ENCODE data around the gene DCLK2.

Gene DCLK2

DNA sequence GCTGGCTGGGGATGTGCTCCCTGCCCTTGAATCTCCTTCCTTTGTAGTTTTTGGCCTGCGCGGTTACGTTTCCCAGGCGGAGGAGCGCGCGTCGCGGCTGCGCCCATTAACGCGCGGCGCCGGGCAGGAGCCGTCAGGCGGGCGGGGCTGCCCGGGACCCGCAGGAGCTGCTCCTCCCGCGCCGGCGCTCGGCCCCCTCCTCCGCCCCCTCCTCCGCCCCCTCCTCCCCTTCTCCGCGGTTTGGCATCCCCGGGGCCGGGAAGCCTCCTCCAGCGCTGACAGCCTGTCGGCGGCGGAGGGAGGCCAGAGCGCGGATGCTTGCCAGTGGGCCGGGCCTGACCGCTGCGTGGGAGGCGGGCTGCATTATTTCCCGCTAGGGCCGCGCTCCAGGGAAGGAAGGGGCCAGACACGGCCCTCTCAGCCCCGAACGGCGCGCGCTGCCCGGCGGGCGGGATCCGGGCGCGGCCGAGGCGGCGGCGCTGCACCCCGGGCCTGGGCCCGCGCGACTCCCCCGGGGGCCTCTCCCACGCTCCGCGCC lies at the start of gene DCLK2:
Gene DCLK2 (plus strand): TSS at position 405 of the 538 bp plus-strand sequence. CDS start 583 bp downstream, outside the sequence.
- peak; percentile 42 for DNase-seq

DNA sequence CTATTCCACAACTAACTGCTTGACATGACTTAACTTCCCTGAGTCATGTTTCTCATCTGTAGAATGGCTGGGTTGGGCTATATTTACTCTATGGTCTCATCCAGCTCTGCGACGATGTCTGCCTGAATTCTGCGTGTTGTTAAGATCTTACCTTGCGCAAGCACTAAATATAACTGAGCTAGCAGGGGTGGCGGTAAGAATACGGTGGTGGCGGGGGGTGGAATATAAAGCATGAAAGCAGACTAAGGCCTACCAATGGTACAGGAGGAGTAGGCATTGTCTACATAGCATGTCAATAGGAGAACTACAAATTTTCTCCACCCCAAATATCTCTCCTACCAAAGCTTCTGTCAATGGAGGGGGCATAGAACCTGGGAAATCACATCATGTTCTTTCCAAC lies 45.7 kb upstream of the DCLK2 start:
- DNase-seq: no peak

DNA sequence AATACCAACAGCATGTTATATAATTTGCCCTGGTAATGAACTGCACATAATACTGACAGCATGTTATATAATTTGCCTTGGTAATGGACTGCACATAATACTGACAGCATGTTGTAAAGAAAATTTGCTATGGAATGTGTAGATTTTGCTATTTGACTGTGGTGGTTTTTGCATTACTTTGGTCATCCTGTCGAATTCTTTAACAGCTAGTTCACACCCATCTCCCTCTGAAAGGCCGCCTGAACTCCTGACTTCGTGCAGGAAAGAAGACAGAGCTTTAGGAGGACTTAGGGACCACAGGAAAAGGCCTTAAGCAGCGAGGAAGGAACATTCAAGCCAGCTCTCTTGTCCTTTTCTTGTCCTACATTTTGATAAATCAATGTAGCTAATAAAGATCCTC lies 45.2 kb upstream of the DCLK2 start:
- no peak for DNase-seq

DNA sequence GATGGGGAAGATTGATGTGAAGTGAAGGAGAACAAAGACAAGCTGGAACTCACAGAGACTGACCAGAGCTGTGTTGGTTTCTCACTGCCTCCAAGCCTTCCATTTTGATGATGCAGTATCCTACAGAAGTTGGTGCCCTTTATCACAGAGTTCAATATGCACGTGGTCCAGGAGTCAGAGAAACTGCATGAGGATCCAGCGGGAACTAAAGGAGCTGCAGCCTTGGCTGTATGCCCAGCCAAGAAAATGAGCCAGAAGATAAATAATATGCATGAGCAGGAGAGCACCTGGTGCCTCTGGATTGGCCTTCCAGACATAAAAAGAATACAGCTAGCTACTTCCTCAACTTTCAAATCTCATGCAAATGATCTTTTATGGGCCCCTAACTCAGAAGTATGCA lies 44.3 kb upstream of the DCLK2 start:
- peak; percentile 2 for DNase-seq

DNA sequence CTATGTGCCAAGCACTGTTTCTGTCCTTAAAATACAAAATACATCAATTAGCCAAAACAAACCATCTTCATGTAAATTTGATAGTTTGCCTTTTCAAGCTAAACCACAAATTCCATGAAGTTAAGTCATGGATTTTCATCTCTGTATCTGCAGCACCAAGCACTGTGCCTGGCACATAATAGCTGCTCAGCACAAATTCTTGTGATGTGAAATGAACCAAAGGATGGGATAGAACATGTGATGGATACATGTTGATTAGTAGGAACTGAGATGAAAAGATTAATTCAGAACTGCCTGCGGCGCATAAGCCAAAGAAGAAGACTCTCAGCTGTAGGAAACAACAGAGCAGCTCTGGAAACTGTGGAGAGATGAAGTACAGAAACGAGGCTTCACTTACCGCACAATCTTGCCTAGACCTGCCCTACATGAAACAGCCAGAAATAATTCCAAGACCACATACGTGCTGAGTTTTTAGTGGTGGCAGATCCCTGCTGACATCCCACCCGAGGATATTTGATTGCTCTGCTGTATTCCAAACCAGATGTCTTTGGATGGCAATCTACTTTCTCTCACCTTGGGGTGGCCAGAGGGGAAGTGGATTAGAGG lies 40.9 kb upstream of the DCLK2 start:
- DNase-seq: no peak

DNA sequence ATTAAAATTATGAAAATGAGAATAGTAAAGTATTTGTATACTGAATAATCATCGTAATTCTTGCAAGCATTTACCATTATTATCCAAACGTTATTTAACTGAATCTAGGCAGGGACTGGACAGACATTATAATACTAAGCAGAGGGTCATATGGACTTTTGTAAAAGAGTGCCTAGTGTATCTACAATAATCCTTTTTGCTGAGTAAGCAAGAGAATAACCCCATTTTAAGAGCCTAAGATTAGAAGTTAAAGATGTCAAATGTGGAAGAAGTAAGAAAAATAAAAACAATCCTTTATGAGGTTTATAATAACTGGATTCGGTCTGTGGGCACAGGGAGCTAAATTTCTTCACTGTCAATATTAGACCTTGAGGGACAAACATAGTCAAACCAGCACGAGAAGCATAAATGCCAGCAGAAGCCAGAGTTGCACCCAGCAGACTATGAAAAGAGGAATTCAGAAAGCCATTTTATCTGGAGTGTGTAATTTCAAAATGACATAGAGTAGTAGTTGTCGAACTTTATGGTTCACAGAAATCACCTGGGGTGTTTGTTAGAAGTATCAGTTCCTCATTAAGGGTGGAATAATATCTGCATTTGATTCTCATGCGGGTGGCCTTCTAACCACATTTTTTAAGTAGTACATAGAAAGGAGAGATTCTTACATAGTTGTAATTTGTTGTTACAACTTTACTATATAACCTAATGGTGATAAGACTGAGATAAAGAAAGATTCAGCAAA lies 39.7 kb upstream of the DCLK2 start:
- DNase-seq: no peak

DNA sequence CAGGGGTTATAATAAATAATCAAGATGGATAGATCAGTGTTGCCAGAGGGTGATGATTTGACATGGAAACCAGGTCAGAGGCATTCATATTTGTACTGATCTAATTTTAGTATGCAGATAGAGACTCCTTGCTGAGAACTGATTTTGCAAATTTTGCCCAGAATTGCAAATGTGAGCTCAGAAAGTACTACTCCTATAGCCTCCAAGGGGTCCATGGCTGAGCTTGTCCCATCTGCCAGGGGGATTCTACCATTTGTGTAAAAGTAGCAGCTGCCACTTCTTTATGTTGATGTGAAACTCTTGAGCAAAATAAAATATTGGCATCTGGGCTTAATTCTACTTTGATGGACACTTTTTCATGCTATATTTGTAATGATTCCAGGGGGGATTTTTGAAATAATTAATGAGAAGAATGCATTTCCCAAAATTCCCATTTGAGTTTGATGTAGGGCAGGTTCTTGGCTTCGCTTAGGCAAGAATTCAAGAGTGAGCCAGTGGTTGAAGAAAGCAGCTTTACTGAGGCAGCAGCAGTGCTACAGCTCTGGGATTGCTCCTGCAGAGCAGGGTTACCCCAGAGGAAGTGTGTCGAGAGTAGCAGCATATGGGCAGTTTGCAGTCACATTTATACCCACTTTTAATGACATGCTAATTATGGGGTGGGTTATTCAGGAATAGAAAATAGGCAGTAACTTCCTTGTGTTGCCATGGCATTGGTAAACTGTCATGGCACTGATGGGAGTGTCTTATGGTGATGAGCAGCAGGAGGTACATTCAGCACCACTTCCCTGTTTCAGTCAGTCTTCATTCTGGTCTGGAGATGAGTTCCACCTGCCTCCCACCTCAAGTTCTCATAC lies 38.7 kb upstream of the DCLK2 start:
- DNase-seq: no peak

DNA sequence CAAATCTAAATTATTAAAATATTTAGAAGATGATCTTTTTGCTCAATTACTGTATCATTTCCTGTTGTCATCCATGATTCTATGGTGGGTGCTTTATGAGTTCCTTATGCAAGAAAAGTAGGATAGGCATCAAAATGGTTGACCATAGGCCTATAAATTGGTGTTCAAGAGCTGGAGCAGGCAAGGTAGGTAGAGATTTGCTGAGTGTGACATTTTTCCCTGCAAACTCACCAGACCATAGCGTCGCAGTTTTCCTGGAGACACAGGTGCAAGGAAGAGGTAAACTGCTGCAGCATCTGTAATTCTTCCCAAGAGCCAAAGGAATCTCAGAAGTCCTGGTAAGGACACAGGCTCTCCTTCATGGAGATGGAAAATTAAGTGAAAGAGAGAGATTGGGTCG lies 33.7 kb upstream of the DCLK2 start:
- DNase-seq: no peak

DNA sequence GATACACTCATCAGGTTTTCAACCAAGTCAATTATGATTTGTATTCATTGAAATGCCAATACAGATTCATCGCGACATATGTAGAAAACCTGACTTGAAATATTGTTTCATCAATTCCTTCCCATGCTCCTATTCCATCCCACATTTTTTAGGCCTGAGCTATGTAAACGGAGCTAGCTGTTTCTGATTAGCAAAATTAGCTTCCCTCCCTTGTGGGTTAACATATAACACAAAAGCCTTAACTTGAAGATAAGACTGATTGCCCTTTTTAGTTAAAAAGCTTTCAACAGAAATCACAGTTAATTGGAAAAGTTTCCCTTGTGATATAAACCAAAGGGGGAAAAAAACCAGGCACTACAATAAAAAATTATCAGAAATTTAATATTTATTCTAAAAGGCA lies 32.8 kb upstream of the DCLK2 start:
- DNase-seq: no peak

DNA sequence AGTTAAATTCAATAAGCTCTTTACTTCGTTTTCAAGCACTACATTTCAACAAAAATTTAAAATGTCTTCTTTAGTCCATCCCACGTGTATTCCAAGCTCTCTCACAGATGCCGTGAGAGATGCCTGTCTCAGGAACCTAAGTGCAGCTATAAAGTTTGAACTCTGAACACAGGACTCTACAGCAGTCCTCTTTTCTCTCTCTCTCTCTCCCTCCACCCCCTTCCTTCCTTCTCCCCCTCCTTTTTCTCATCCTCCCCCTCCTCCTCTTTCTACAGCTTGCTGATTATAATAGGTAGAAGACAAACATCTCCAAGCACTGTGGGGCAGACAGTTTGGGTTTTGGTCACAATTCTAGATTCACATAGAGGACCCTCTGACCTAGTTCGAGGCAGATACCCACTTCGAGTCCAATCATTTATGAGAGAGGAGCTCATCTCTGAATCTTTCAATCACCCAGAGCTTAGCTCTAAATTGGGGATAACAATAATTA lies 31.5 kb upstream of the DCLK2 start:
- no peak for DNase-seq

DNA sequence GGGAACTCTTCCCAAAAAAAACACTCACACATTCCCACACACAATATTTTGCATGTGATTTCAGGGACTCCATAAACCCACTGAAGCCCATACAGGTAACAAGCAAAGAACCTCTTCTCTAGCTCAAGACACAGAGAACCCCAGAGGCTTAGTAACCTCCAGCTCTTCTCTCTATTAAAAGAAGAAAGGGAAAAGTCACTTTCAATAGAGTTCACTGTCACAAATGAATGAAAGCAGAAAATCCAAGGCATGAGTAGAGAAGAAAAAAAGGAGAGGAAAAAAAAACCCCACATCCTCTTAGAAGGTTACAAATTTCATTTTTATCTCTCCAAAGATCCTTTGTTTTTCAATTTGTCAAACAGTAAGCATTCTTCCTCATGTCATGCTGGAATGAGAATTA lies 30.7 kb upstream of the DCLK2 start:
- no peak for DNase-seq

DNA sequence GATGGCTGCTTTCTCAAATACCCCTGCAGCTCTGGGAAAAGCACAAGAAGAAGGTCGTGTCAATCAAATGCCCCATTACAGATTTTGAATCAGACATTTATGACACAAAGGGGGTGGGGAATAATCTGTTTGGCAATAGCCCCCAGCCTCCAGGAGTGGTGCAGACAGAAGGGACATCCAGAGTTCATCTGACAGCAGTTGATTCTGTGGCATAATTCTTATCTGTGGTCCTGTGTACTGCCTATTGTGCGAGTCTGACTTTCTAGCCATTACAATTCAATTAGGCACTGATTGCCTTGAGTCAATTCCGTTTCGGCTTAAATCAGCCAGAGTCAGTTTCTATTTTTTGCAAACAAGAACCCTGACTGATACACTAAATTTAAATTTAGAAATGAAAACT lies 28.6 kb upstream of the DCLK2 start:
- DNase-seq: no peak

DNA sequence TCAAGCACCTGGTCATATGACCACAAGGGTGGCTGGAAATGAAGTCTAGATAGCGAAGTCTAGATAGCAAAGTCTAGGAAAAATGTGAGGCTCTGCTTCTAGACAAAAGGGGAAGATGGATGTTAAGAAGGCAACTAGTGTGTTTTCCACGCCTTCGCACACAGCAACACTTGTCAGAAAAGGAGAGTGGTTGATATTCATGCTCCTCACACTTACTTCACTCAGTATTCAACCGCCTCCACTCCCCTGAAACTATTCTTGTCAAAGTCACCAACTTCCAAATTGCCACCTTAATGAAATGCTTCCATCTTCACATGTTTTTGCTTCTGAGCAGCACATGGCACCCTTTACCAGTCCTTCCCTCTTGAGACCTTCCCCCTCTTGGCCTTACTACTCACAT lies 27.7 kb upstream of the DCLK2 start:
- no peak for DNase-seq

DNA sequence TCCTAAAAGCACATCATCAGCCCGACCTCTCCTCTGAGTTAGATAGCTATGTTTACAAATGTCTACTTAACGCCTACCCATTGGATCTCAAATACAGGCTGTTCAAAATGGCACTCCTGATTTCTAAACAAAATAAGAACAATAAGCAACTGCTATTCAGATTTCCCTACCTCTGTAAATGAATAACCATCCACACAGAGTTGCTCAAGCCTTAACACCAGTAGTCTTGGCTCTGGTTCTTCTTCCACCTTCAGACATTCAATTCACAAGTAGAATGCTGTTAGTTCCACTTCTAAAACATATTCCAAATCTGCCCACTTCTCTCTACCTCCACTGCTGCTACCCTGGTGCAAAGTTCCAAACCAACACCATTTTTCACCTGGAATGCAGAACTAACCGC lies 27.1 kb upstream of the DCLK2 start:
- DNase-seq: no peak

DNA sequence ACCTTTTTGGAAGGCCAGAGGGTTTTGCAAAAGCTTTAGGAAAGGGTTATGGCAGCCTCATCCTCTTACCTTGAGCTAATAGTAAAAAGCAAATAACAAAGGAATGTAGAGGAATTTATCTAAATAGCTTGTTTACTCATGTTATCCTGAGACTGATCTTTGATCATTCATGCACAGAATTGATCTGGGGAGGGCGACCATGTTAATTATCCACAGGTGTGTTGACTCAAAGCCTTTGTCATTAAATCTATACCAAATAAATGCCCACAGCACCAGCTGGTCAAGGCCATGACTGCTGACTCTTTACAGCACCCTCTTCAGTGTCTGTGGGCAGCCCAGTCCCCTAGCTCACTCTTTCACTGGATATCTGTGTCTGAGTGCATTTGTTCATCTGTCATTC lies 22.8 kb upstream of the DCLK2 start:
- DNase-seq: no peak

DNA sequence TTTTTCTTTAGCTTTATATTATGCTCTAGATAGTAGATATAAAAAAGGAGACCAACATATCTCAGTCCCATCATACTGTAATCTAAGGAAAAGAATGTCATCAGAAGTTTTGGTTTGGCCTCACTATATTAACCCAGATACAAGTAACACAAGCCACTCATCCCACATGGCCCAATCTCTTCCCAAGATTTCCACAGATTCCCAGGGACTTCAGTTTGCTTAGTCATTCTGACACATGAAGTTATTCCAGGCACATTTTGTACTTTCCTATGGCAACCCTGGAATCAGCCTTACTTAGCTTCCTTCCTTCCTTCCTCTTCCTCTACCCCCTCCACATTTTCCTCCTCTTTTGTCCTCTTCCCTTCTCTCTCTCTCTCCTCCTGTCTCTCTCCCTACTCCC lies 21.7 kb upstream of the DCLK2 start:
- no peak for DNase-seq

DNA sequence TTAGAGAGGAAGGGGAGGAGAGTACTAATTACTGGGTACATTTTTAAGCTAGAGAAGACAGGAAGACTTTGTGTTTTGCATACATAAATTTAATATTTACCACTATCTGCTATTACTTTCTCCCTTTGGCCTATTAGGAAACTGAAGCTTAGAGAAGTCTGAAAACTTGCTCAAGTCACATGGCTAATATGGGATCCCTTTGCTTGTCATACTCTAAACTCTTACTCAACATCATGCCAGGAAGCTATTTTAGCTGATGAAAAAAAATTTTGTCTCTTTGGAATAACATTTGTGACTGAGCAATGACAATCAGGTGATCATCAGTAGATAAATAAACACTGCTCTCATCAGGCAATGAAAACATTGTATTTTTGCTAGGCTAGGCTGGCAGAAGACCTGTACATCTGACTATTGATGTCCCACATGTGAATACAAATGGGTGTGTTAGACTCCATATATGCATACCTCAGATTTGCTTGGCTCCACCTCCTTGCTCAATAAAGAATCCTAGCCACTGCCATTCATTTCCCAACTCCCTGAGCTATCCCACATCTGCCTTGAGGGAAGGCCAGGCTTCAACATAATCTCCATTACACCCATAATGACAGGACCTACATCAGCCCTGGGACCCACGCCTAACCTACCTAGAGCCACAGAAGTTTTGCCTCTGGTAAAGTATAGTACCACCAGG lies 17.0 kb upstream of the DCLK2 start:
- DNase-seq: no peak

DNA sequence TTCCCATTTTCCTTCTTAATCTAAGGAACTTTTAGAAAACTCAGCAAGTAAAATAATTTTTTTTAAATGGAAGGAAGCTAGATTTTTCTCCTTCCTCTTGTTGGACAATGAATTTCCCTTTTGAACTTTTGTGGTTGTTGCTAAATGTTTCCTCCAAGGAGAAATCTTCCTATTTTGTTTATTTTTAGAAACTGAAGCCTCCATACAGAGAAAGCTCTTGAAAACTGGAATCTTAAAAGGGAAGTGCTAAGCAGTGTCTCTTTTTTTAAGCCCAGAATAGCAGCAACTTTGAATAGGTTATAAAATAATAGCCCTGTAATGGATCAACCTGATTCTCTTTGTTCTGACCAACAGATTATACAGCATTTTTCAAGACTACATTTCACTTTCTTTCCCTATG lies 15.1 kb upstream of the DCLK2 start:
- no peak for DNase-seq

DNA sequence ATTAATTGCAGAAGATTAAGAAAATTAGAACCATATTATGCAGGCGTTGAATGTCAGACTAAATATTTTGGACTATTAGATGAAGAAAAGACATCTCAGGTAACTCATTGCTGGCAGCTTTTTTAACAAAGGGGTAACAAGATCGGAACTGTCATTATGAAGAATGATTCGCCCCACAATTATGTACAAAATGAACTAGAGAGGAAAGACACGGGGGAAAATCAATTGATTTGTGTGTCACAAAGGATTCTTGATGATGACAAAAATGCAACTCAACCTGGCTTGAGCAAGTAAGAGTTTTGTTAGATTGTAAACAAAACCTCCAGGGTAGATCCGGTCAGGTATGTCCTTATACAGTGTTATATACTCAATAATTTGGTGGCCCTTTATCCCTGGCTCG lies 12.5 kb upstream of the DCLK2 start:
- DNase-seq: no peak

DNA sequence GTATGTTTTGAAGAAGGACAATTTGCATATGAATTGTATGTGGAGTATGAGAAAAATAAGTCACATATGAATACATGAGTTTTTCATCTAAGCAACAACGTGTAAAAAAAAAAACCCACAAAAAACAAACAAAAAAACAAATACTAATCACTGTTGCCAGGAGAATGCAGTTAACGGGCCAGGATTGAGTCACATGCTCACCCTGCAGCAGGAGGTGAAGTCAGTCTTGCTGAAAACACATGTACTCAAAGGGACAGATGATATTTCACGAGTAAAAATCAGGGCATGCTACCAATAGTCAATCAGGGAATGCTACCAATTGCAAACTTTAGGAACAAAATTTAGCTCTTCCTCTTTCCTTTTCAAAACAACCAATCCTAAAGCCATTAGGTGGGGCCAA lies 10.4 kb upstream of the DCLK2 start:
- DNase-seq: no peak

DNA sequence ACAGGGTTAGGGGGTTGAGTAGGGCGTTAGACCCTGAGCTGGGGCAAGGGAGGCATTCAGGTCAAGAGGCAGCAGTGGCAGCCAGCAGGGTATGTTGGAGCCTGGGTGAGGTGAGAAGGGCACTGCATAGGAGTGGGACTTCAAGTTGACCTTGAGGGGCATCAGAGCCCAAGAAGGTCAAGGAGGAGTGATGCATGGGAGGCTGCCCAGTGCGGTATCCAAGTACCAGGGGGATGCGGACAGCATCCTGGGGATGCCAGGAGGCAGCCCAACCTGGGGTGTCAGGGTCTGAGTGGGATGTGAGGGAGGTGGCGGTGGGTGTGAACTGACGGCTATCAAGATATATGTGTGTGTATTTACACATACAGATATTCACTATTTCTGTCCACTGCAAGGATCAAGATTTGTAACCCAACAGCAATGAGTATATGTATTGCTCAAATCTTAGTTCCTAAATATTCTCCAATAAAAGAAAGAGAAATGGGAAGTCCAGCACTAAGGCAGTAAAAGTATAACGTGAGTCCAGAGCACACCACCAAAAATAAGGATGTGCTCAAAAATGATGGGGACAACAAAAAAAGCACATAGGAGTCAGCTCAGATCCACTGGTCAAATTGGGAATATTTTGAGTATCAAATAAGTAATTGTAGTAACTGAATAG lies 9.8 kb upstream of the DCLK2 start:
- DNase-seq: no peak

DNA sequence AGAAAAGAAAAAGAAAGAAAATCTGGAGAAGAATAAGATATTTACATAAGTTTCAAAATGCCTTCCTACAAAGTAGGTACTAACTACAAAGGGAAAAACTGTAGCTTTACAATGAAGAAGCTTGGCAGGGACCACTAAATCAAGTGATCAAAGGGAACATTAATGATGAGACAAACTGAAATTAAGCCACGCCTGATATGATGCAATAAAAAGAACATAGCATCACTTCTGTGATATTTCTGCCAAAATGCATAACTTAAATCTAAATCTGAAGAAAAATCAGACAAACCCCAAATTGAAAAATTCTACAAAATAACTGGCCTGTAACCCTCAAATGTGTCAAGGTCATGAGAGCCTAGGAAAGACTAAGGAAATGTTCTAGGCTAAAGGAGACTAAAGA lies 8.9 kb upstream of the DCLK2 start:
- DNase-seq: no peak
